GM19324 (cell line): Measurements from ENCODE around the gene CHST9.
A peak's percentile ranks its signal among the peaks of the same experiment; 100 is the strongest.
"Not testable (repeated sequence)": the region's sequence is repeated elsewhere in the genome, so short reads cannot be mapped to it uniquely, and the experiment has no call there.

Experiments used
- ATAC-seq: cut with Tn5 transposase; IDR thresholded peaks from one replicate; pipeline ENCODE4 v1.9.1; 2021; ENCODE audit warnings: mild to moderate bottlenecking, moderate library complexity; ENCODE audit not compliant: unreplicated experiment, low FRiP score

CHST9 gene

DNA sequence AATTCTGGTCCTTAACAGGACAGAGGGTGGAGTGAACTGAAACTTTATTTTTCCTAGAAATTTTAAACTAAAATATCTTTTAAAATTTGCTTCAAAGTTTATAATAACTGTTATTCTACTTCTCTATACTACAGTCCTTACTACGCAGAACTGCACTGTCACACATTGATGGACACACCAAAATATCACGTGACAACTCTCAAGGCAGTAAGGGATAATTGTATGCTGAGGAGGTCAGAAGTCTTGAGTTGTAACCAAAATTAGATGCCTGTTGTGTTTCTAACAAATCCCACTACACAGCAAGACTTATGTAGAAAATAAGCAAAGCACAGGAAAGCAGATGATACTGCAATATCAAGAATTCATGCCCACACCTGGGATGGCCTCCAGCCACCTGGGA is 76.3 kb downstream of the CHST9 start:
- ATAC-seq, result no peak

DNA sequence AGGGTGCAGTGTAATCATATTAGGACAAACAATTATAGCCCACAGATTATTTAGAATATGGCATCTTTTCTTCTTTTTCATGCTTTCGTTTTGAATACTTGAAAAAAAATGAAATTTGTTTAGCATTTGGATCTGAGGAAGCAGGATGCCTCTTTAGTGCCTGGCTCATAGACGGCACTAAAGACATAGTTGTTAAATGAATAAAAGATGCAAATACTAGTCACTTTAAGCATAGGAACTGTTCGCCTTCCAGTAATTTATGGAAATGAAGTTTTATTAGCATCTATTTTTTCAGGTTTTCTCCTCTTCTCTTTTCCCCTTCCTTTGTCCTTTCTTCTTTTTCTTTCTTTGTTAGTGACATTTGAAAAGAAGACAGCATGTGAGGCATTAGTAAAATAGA is 80.4 kb downstream of the CHST9 start:
- no peak for ATAC-seq

DNA sequence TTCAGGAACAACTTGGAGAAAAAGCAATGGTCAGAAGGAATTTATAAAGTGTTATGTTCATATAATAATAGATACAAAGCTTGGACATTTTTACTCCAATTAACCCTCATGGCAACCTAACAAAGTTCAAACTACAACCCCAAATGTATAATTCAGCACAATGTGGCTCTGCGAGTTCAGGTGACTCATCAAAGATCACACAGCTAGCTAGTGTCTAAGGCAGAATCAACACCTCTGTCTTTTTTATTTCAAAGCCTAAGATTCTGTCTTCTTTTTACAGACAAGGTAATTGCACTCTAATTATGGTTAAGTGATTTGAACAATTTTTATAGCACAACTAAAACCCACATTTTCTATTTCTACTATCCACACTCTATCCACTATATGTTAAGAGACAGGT is 90.5 kb downstream of the CHST9 start:
- no peak for ATAC-seq

DNA sequence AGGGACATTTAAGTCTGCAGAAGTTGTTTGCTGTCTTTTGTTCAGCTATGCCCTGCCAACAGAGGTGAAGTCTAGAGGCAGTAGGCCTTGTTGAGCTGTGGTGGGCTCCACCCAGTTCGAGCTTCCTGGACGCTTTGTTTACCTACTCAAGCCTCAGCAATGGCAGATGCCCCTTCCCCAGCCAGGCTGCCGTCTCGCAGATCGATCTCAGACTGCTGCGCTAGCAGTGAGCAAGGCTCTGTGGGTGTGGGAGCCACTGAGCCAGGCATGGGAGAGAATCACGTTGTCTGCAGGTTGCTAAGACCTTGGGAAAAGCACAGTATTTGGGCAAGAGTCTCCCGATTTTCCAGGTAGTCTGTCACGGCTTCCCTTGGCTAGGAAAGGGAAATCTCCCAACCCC is 91.8 kb downstream of the CHST9 start:
- not testable (repeated sequence) for ATAC-seq

DNA sequence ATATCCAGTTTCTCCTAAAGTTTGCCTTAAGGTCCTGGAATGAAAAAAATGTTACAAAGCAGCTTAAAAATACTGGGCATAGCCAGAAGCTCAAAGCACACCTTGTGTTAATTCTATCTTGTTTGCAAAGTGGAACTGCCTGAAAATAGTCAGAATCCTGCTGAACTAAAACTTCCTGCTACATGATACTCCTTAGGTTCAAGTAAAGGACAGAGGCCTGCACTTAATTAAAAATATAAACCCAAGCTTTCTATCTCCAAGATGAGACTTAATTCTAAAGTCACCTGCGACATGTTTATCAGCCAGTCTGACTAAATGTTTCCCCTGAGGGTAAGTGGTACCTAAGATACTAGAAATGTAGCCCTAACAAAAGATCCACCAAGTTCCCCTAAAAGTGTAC is 103.4 kb downstream of the CHST9 start:
- no peak for ATAC-seq

DNA sequence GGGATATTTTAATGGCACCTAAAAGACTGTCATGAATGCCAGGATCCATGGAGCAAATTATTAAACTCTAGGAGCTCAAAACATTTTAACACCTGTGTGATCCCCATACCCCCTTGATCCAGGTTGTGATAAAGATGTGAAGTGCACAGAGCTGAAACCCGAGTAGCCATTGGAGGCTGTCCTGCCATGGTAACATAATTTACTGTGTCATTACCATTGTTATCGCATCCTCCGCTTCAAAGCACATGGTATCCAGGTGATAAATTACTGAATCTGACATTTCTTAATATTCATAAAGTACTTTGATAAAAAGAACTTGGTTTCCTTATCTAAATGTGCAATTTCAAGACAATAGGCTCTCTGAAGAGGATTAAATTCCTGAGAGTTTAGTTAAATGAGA is 109.3 kb downstream of the CHST9 start:
- ATAC-seq, result no peak

DNA sequence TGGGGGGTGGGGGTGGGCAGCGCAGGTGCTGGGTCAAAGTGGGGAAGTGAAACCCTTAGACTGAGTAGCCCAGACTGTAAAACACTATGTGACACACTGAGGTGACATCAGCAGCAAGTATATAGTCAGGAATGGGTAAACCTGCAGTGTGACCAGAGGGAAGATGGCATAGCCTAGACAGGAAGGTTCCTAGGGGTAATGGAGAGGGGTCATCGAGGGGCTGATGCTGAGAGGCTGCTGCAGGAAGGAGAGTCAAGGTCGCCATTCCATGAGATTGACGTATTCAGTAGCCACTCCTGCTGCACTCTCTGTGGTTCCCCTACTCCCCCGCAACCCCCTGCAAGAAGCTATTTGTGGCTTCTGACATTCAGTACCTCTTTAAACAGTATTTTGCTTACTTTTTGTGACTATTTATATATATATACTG is 111.7 kb downstream of the CHST9 start:
- peak; percentile 96 for ATAC-seq

DNA sequence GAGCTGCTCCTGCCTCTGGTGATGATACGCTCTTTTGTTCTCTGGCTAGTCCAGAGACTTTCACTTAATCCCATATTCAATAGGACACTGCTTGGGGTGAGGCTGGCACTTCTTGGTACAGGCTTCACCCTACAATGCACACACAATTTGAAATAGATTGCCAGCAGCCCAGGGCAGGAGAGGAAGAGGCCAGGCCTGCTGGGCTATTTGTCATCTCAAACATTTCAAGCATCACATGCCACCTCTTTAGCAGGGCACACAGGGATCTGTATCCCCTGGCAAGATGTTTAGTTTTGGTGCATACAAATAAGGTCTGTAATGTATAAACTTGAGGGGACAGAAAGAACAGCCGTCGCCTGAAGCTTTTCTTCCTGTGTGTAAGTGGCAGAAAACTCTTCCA is 120.4 kb downstream of the CHST9 start:
- ATAC-seq, result no peak

DNA sequence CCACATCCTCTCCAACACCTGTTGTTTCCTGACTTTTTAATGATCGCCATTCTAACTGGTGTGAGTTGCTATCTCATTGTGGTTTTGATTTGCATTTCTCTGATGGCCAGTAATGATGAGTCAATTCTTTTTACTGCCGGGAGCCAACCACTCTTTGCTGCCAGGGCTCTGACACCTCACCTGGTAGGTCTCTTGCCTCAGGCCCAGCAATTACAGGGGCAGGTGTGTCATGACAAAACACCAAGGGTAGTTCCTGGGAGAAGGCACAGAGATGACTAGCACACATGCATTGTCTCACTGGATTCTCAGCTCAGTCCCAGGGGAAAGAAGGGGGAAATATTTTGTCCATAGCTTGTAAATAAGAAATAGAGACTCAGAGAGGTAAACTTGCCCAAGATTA is 122.3 kb downstream of the CHST9 start:
- ATAC-seq, result no peak

DNA sequence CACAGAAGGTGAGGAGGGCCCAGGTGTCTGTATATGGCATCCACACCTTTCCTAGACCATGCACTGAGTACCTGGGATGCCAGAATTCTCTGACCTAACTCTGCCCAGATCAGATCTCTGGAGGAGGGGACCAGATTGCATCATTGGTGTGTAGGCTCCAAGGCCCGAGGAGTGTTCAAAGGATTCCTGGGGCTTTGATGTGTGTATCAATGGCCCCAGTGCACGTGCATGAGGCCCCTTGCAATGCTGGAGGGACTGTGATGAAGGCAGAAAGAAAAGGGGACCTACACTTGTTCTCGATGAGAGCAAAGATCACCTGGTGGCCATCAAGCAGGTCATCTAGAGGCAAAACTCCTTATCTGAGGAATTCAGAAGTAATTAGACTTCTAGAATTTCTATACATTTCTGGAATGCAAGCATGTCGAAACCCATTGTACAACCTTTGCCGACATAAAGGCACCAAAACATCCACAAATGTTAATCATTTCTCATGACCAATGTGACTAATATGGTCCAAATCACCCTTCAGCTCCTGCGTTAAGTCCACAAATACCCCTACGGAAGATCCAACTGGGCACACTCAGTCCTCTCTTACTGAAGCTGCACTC is 123.5 kb downstream of the CHST9 start:
- ATAC-seq, result no peak

DNA sequence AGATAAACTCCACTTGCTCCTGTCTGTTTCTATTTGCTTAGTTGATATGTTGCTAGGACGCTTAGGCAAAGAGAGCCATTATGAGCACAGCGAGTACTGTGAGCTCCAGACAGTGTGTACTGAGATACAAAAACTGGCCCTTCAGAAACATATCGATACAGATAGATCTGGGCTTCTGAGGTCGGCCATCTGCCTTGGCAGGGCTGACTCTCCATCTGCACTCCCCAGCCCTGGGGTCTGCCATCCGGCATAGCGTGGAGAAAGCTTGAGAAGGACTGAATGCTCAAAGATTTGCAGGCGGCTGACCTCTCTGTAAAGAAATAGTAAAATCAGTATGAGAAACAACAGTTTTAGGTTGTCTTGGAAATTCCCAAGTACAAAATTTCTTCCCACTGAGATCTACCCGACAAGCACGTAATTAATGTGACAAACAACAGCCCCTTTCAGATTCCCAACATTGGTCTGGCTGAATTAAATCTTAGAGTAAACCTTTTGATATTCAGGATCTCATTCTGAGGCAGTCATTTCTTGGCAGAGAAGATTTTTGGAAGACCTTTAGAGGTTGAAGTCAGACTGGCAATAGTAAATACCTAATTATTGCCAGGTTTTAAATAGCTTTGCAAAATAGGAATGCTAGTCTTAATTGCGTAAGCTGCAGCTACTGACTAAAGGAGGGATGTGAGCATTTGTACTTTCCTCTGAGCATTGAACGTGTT is 127.4 kb downstream of the CHST9 start:
- no peak for ATAC-seq

DNA sequence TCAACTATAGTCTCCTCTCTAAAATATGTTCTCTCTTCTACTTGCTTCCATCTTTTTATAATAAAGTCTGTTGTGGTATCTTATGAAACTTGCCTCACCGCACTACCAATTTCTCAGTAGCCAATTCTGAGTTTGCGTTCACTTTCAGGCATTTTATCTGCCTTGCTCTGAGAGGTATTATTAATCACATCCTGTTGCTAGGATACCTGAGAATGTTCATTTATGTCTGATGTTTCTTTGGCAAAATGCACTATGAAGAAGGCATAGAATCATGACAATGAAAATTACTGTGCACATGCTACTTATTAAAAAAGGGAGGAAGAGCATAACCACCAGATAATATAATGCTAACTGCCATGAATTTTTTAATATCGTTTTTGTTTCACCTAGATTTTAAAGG is 130.2 kb downstream of the CHST9 start:
- no peak for ATAC-seq

DNA sequence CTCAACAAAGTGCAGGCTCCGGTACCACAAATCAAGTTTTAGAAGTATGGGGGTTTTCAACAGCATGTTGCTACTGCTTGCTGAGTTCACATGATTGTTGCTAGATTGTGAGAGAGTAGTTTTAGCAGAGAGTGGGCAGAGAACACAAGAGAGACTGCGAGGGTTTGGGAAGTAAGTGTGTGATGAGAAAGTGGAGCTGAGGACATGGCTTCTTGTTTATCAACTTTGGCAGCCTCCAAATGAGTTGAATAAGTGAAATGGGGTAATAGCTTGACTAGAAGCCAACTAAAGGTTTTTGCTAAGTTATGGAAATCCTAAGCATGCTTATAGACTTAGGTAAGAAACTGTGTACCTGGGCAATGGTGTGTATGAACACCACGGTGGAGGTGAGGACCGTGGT is 135.1 kb downstream of the CHST9 start:
- no peak for ATAC-seq

DNA sequence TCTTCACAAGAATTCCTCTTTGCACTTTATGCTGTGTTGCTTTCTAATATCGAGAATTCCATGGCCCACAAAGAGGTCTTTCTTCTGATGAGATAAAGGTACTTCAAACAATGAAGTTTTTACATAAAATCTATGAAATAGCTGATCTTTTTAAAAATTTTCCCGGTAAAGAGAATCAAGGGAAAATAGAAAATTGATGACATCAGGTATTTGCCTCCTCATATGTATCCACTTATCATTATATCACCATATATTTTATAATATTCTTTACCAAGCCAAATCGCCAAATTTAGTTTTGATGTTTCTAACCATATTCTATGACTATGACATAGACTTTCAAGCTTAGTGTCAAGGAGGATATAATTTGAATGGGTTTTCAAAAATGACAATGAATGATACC is 139.8 kb downstream of the CHST9 start:
- no peak for ATAC-seq

DNA sequence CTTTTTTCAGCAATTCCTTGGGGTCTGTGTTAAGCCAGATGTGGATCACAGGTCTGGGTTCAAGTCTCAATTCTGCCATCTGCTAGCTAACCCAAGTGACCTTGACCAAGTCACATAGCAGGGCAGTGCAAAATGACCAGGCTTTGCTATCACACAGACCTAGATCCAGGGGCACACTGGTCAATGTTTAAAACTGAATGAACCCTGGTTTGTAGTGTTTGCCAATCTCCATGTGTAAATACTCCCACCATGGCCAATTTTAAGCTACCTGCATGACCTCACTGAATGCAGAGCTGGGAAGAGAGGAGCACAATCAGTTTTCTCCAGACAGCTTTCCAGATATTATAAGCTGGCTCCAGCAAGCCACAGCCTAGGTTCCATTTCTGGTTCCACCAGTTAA is 142.9 kb downstream of the CHST9 start:
- no peak for ATAC-seq

DNA sequence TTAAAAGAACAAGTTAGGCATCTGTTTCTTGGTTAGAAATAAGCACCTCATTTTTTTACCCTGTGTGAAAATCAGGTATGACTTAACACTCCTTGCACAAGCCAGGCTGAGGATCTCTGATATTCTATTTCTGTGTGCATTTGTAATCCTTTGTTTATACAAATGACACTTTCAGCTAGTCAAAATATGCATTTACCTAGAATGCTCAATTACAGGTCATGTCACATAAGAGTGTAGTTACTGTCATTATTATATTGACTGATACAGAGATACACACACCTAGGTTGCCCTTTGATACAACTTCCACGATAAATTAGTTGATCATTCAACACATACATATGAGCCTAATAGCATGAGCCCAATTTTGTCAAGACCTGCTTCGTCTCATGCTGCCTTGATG is 144.3 kb downstream of the CHST9 start:
- no peak for ATAC-seq

DNA sequence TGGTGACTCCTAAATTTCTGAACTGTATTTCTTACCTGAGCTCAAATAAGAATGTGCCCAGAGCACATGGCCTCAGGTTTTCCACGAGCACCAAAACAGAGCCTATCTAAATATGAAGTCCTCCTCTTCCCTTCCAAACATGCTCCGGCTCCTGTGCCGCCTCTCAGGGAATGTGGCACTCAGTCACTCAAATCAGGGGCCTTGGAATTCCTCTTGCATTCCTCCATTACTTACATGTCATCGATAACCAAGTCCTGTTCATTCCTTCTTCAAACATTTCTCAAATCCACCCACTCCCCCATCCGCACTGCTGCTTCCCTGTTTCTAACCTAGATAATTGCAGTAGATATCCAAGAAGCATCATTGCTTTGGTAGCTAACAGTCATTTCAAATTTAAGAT is 151.4 kb downstream of the CHST9 start:
- no peak for ATAC-seq

DNA sequence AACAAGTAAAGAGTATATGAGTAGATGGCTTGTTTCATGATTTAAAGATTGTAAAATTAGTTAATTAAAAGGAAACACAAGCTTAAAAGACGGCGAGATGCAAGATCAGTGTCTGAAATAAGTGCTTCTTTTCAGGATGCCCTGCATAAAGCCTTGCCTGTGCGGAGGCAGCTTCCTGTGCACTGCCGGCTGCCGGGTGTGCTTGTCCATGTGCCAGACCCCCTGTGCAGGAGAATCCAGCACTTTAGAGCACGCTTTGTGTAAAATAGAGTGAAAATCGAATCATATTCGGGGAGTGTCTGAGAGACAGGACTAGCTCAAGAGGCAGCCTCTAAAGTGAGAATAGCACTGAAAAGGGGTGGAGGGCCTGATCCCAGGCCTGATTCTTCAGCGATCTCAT is 154.7 kb downstream of the CHST9 start:
- ATAC-seq, result no peak

DNA sequence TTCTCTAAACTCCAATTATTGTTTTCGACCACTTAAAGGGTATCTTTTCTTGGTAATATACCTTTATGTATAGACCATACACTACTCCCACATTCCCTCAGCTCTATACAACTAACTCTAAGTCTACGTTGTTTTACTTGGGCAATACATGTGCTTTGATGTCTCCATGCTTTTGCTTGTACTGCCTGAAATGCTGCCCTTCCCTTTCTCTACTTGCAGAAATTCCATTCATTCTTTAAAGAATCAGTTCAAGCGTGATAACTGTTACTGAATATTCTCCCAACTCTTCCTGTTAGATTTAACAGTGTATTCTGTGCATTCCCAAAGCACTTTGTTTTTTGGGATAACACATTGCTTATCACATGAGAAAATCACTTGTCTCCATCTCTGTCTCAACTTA is 162.6 kb downstream of the CHST9 start:
- no peak for ATAC-seq

DNA sequence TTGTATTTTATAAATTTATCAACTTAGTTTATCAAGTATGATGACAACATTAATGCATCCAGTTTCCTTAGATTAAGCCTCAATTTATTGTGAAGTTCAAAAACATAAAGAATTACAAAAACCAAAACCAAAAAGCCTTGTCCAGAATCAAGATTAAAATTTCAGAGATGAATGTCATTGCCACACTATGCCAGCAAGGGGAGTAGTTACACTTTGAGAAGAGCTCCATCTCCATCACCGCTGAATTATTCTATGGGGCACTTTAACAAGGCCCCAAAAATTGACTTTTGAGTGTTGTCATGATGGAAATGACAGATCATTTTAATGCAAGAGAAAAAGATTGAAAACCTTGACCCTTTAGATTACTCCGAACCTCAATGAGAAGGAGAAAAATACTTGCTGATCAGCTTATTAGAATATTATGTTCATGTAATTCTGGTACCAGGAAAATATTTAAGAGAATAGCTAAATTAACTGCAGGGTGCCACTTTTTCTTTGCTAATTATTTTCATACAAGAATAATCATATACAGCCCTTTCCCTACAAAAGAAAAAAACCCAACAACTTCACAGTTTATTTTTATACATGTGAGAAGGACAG is 167.1 kb downstream of the CHST9 start:
- no peak for ATAC-seq

DNA sequence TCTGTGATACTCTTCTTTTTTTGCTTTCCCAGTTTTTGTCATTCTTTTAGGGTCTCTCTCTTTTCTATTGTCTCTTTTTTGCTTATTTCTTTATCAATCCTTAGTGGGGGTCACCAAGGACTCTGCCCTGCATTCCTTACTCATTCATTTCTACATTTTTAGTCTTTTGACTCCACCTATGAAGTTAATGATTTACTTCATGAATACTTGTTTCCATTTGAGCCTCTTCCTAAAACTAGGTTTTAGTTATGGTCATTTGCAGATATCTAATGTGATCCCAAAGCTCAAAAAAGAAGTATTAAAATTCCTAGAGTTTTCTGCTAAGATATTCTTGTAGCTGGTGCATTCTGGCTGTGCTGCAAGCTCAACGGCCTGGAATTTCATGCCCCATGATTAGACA is 170.3 kb downstream of the CHST9 start:
- no peak for ATAC-seq

DNA sequence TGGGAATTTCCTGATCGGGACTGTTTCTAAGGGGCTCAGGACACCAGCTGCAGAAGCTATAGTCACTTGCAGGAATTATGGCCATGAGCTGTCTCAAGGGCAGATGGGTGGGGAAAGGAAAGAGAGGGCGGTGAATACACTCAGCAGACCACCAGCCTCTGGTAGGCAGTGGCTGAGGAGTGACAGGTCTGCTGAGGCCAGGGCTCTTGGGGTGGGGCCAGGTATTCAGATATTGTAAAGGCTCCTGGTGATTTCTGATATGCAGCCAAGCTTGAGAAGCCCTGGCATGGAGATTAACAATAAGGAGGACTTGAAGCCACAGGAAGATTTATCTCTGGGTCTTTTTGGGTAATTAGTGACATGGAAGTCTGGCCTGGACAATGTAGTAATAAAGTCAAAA is 174.3 kb downstream of the CHST9 start:
- no peak for ATAC-seq
